ENCODE data around the gene TMEM52. TPM values are rescaled to one million over a fixed set of nuclear protein-coding genes. Genes with fewer than 3 reads are reported as not detected.

Gene TMEM52
- total and polyA plus RNA-seq, 10 donors, result 0.35 to 4.7 (median 1.7) TPM; not detected in 1

DNA sequence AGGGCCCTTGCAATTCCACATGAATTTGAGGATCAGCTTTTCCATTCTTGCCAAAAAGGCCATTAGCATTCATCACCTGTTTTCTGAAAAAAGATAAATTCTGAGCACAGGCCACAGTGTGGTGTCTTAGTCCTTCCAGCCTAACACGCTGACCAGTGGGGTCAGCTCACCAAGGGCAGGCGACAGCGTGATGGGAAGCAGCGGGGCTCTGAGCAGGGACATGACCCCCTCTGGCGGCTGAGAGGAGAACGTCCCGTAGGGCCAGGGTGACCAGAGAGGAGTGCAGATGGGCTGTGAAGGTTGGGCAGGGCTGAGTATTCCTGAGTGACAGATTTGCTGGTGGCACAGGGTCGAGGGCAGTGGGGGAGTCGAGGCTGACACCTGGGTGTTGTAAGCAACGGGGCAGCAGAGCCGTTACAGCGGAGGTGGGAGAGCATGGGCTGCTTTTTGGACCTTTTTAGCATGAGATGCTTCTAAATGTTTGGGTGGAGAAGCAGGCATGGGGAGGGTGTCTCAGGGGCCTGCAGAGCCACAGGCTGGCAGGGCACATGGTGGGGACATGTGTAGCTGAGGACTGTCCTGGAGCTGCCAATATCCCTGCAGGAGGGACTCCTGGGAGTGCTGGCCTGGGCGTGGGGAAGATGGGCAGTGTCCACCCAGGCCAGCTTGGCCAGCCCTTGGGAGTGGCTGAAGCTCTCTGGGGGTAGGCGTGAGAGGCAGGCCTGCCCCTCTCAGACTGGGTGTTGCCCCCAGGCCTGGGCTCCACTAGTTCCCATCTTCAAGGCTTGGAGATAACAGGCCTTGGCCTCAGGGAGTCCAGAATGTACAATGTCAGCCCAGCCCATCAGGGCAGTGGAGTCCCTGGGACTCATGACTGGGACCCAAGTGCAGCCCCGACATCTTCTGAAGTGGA lies 12.6 kb downstream of the TMEM52 start:
- 22 to 28% (median 25%) methylated on average over 14 to 15 of the region's 15 CpGs for WGBS, 5 donors
- Histone ChIP-seq H3K27me3 (replicated peaks in 1 of 7) (no peaks in the 10 kb centered on the region), H3K4me3 (no peak overlapping the region), H3K4me1 (peaks cover 11 to 45% (median 36%) of the 10 kb centered on the region in 6 donors), H3K36me3 (no peaks in the 10 kb centered on the region), H3K9me3 (no peaks in the 10 kb centered on the region), H3K27ac (peak overlapping the region in 4 of 8 donors; percentile 8 to 31 (median 26))
- peak; percentile 85 to 86 (median 85) for TF ChIP-seq POLR2AphosphoS5 (IDR thresholded peaks at IDR 0.05)
- peak; percentile 86 to 98 (median 96) for TF ChIP-seq CTCF (IDR thresholded peaks at IDR 0.05 in 8 of 11, conservative IDR thresholded peaks at IDR 0.05 in 3 of 11)
- no peak for TF ChIP-seq POLR2A (IDR thresholded peaks at IDR 0.05)
- intact Hi-C loops (cut with DNase I; ENCODE audit: low total_unique reads), result no loop called here
- DNase-seq, result peak; percentile 95

- no peak overlapping the region for H3K27ac ChIP-seq
- H3K4me1 ChIP-seq, result peaks cover 7 to 47% (median 30%) of the 10 kb centered on the region in 6 donors
- whole genome bisulfite sequencing, 5 donors, result 91 to 99% (median 96%) methylated on average over 12 of the region's 12 CpGs
- intact Hi-C loops (cut with DNase I; ENCODE audit: low total_unique reads), result no loop called here
- H3K36me3 ChIP-seq, result no peaks in the 10 kb centered on the region
- H3K9me3 ChIP-seq, result no peaks in the 10 kb centered on the region
- H3K27me3 ChIP-seq (replicated peaks in 1 of 7), result no peaks in the 10 kb centered on the region
- no peak for DNase-seq
- TF ChIP-seq CTCF (IDR thresholded peaks at IDR 0.05 in 8 of 11, conservative IDR thresholded peaks at IDR 0.05 in 3 of 11) (no peak), POLR2AphosphoS5 (IDR thresholded peaks at IDR 0.05) (no peak), POLR2A (IDR thresholded peaks at IDR 0.05) (no peak)
- H3K4me3 ChIP-seq, result no peak overlapping the region
These were observed 15.9 kb downstream of the TMEM52 start for GRCh38 chr1:1903224-1903623.

GRCh38 chr1:1901641-1902294 lies 17.3 kb downstream of the TMEM52 start:
- WGBS, 5 donors, result 52 to 84% (median 69%) methylated on average over 10 to 13 of the region's 13 CpGs
- H3K4me1 ChIP-seq, result peaks cover 3 to 42% (median 18%) of the 10 kb centered on the region in 6 donors
- no peak overlapping the region for H3K27ac ChIP-seq
- peaks cover 0 to 8% (median 0%) of the 10 kb centered on the region in 7 donors for H3K27me3 ChIP-seq (replicated peaks in 1 of 7)
- no peaks in the 10 kb centered on the region for H3K36me3 ChIP-seq
- no peak overlapping the region for H3K4me3 ChIP-seq
- no peaks in the 10 kb centered on the region for H3K9me3 ChIP-seq
- intact Hi-C loops (cut with DNase I; ENCODE audit: low total_unique reads), result no loop called here
- TF ChIP-seq CTCF (IDR thresholded peaks at IDR 0.05 in 8 of 11, conservative IDR thresholded peaks at IDR 0.05 in 3 of 11) (no peak), POLR2AphosphoS5 (IDR thresholded peaks at IDR 0.05) (no peak), POLR2A (IDR thresholded peaks at IDR 0.05) (no peak)
- DNase-seq, result peak; percentile 72

Data from spleen (tissue), 11 donors.